Measurements from ENCODE around the gene CYB5R3. TPM values are rescaled to one million over a fixed set of nuclear protein-coding genes. Genes with fewer than 3 reads are reported as not detected.

Gene CYB5R3
- total RNA-seq, 1 experiment from 2014 or later: 85.4 TPM

DNA sequence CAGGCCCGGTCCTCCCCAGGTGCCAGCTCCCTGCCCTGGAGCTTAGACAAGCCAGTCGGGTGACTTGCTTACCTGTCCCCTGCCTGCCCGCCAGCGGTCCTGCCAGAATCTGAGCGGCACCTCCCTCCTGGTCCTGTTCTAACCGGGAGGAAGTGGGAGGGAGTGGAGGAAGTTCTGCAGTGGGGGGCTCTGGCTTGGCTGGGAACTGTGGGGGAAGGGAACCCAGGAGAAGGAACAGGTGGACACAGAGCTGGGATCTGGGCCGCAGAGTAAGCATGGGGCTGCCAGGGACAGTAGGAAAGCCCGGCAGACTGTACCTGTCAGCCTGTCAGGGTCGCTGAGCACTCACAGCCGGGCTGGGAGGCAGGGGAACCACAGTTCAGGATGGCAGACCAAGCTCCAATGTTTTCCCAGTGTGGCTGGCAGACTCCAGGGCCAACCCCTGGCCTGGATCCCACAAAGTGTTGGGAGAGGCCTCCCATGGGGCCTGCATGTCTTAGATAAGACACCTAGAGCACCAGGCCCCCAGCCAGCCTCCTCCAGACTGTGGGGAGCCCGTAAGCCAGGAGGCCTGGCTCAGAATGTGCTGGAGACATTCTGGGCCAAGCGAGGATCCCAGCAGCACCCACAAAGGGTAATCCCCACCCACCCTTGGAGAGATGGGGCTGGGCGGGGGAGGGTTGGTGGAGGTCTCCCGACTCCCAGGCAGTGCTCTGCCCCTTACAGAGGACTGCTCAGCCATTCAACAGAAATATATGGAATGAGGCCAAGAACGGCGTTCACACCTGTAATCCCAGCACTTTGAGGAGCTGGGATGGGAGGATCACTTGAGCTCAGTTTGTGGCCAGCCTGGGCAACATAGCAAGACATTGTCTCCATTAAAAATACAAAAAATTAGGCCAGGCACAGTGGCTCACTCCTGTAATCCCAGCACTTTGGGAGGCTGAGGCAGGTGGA lies 2.3 kb downstream of the CYB5R3 start:
- DNase-seq (ENCODE audit: low spot score): no peak
- H3K4me3 Mint-ChIP-seq: peak overlapping the region; percentile 94
- CTCF ChIA-PET: interaction anchor here (1.9 kb wide), 1 partner anchor 25 kb away, joined by 8 read pairs; no protein-coding TSS in a partner anchor
- no peaks in the 10 kb centered on the region for H3K9me3 Mint-ChIP-seq
- ATAC-seq: no peak
- H3K27me3 Mint-ChIP-seq (ENCODE audit: low read depth): no peaks in the 10 kb centered on the region; the same call in 1 of the 2 replicates
- peak overlapping the region; percentile 45; the same call in 1 of the 2 replicates for H3K27ac Mint-ChIP-seq
- TF ChIP-seq GRHL2 (CRISPR knock-in tag; IDR thresholded peaks at IDR 0.05; ENCODE audit: insufficient replicate concordance, severe bottlenecking) (no peak), FOXP1 (CRISPR knock-in tag; IDR thresholded peaks at IDR 0.05; ENCODE audit: borderline replicate concordance) (no peak), CBFB (CRISPR knock-in tag; IDR thresholded peaks at IDR 0.05; ENCODE audit: low read depth) (no peak), TEAD1 (CRISPR knock-in tag; IDR thresholded peaks at IDR 0.05) (no peak), GABPB1 (CRISPR knock-in tag; IDR thresholded peaks at IDR 0.05) (no peak), TCF7 (CRISPR knock-in tag; IDR thresholded peaks at IDR 0.05; ENCODE audit: low read depth) (no peak), IRF2 (CRISPR knock-in tag; IDR thresholded peaks at IDR 0.05; ENCODE audit: borderline replicate concordance, low read depth) (no peak), SMAD4 (CRISPR knock-in tag; IDR thresholded peaks at IDR 0.05) (no peak), ZNF396 (CRISPR knock-in tag; IDR thresholded peaks at IDR 0.05; ENCODE audit: borderline replicate concordance) (no peak), ATF1 (CRISPR knock-in tag; IDR thresholded peaks at IDR 0.05) (no peak), ZNF263 (CRISPR knock-in tag; IDR thresholded peaks at IDR 0.05; ENCODE audit: low read depth) (no peak)
- TF ChIP-seq, protein P1, sequence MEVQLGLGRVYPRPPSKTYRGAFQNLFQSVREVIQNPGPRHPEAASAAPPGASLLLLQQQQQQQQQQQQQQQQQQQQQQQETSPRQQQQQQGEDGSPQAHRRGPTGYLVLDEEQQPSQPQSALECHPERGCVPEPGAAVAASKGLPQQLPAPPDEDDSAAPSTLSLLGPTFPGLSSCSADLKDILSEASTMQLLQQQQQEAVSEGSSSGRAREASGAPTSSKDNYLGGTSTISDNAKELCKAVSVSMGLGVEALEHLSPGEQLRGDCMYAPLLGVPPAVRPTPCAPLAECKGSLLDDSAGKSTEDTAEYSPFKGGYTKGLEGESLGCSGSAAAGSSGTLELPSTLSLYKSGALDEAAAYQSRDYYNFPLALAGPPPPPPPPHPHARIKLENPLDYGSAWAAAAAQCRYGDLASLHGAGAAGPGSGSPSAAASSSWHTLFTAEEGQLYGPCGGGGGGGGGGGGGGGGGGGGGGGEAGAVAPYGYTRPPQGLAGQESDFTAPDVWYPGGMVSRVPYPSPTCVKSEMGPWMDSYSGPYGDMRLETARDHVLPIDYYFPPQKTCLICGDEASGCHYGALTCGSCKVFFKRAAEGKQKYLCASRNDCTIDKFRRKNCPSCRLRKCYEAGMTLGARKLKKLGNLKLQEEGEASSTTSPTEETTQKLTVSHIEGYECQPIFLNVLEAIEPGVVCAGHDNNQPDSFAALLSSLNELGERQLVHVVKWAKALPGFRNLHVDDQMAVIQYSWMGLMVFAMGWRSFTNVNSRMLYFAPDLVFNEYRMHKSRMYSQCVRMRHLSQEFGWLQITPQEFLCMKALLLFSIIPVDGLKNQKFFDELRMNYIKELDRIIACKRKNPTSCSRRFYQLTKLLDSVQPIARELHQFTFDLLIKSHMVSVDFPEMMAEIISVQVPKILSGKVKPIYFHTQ (CRISPR knock-in tag; IDR thresholded peaks at IDR 0.05): no peak
- TF ChIP-seq, protein P2, sequence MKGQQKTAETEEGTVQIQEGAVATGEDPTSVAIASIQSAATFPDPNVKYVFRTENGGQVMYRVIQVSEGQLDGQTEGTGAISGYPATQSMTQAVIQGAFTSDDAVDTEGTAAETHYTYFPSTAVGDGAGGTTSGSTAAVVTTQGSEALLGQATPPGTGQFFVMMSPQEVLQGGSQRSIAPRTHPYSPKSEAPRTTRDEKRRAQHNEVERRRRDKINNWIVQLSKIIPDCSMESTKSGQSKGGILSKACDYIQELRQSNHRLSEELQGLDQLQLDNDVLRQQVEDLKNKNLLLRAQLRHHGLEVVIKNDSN (CRISPR knock-in tag; IDR thresholded peaks at IDR 0.05): no peak
- TF ChIP-seq, protein P3, sequence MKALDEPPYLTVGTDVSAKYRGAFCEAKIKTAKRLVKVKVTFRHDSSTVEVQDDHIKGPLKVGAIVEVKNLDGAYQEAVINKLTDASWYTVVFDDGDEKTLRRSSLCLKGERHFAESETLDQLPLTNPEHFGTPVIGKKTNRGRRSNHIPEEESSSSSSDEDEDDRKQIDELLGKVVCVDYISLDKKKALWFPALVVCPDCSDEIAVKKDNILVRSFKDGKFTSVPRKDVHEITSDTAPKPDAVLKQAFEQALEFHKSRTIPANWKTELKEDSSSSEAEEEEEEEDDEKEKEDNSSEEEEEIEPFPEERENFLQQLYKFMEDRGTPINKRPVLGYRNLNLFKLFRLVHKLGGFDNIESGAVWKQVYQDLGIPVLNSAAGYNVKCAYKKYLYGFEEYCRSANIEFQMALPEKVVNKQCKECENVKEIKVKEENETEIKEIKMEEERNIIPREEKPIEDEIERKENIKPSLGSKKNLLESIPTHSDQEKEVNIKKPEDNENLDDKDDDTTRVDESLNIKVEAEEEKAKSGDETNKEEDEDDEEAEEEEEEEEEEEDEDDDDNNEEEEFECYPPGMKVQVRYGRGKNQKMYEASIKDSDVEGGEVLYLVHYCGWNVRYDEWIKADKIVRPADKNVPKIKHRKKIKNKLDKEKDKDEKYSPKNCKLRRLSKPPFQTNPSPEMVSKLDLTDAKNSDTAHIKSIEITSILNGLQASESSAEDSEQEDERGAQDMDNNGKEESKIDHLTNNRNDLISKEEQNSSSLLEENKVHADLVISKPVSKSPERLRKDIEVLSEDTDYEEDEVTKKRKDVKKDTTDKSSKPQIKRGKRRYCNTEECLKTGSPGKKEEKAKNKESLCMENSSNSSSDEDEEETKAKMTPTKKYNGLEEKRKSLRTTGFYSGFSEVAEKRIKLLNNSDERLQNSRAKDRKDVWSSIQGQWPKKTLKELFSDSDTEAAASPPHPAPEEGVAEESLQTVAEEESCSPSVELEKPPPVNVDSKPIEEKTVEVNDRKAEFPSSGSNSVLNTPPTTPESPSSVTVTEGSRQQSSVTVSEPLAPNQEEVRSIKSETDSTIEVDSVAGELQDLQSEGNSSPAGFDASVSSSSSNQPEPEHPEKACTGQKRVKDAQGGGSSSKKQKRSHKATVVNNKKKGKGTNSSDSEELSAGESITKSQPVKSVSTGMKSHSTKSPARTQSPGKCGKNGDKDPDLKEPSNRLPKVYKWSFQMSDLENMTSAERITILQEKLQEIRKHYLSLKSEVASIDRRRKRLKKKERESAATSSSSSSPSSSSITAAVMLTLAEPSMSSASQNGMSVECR (CRISPR knock-in tag; IDR thresholded peaks at IDR 0.05; ENCODE audit: borderline replicate concordance): no peak
- TF ChIP-seq, protein P4, sequence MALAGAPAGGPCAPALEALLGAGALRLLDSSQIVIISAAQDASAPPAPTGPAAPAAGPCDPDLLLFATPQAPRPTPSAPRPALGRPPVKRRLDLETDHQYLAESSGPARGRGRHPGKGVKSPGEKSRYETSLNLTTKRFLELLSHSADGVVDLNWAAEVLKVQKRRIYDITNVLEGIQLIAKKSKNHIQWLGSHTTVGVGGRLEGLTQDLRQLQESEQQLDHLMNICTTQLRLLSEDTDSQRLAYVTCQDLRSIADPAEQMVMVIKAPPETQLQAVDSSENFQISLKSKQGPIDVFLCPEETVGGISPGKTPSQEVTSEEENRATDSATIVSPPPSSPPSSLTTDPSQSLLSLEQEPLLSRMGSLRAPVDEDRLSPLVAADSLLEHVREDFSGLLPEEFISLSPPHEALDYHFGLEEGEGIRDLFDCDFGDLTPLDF (CRISPR knock-in tag; IDR thresholded peaks at IDR 0.05): no peak
- TF ChIP-seq, protein P5, sequence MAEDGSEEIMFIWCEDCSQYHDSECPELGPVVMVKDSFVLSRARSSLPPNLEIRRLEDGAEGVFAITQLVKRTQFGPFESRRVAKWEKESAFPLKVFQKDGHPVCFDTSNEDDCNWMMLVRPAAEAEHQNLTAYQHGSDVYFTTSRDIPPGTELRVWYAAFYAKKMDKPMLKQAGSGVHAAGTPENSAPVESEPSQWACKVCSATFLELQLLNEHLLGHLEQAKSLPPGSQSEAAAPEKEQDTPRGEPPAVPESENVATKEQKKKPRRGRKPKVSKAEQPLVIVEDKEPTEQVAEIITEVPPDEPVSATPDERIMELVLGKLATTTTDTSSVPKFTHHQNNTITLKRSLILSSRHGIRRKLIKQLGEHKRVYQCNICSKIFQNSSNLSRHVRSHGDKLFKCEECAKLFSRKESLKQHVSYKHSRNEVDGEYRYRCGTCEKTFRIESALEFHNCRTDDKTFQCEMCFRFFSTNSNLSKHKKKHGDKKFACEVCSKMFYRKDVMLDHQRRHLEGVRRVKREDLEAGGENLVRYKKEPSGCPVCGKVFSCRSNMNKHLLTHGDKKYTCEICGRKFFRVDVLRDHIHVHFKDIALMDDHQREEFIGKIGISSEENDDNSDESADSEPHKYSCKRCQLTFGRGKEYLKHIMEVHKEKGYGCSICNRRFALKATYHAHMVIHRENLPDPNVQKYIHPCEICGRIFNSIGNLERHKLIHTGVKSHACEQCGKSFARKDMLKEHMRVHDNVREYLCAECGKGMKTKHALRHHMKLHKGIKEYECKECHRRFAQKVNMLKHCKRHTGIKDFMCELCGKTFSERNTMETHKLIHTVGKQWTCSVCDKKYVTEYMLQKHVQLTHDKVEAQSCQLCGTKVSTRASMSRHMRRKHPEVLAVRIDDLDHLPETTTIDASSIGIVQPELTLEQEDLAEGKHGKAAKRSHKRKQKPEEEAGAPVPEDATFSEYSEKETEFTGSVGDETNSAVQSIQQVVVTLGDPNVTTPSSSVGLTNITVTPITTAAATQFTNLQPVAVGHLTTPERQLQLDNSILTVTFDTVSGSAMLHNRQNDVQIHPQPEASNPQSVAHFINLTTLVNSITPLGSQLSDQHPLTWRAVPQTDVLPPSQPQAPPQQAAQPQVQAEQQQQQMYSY (CRISPR knock-in tag; IDR thresholded peaks at IDR 0.05): no peak
- TF ChIP-seq, protein P6, sequence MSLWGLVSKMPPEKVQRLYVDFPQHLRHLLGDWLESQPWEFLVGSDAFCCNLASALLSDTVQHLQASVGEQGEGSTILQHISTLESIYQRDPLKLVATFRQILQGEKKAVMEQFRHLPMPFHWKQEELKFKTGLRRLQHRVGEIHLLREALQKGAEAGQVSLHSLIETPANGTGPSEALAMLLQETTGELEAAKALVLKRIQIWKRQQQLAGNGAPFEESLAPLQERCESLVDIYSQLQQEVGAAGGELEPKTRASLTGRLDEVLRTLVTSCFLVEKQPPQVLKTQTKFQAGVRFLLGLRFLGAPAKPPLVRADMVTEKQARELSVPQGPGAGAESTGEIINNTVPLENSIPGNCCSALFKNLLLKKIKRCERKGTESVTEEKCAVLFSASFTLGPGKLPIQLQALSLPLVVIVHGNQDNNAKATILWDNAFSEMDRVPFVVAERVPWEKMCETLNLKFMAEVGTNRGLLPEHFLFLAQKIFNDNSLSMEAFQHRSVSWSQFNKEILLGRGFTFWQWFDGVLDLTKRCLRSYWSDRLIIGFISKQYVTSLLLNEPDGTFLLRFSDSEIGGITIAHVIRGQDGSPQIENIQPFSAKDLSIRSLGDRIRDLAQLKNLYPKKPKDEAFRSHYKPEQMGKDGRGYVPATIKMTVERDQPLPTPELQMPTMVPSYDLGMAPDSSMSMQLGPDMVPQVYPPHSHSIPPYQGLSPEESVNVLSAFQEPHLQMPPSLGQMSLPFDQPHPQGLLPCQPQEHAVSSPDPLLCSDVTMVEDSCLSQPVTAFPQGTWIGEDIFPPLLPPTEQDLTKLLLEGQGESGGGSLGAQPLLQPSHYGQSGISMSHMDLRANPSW (CRISPR knock-in tag; conservative IDR thresholded peaks at IDR 0.05; ENCODE audit: low read depth): no peak
- H3K36me3 Mint-ChIP-seq: no peaks in the 10 kb centered on the region
- H3K4me1 Mint-ChIP-seq: peaks cover 29% of the 10 kb centered on the region
- POLR2A ChIA-PET: interaction anchor here (0.6 kb wide), 1 partner anchor 129 kb away, joined by 3 read pairs; no protein-coding TSS in a partner anchor

Data from WTC11 (cell line).